Measurements from ENCODE around the gene CCHCR1. TPM values are rescaled to one million over a fixed set of nuclear protein-coding genes. Genes with fewer than 3 reads are reported as not detected.
A peak's percentile ranks its signal among the peaks of the same experiment; 100 is the strongest.

CCHCR1 gene
- total RNA-seq, 6 experiments from 2014 or later: 12.0 to 24.3 (median 23.5) TPM

DNA sequence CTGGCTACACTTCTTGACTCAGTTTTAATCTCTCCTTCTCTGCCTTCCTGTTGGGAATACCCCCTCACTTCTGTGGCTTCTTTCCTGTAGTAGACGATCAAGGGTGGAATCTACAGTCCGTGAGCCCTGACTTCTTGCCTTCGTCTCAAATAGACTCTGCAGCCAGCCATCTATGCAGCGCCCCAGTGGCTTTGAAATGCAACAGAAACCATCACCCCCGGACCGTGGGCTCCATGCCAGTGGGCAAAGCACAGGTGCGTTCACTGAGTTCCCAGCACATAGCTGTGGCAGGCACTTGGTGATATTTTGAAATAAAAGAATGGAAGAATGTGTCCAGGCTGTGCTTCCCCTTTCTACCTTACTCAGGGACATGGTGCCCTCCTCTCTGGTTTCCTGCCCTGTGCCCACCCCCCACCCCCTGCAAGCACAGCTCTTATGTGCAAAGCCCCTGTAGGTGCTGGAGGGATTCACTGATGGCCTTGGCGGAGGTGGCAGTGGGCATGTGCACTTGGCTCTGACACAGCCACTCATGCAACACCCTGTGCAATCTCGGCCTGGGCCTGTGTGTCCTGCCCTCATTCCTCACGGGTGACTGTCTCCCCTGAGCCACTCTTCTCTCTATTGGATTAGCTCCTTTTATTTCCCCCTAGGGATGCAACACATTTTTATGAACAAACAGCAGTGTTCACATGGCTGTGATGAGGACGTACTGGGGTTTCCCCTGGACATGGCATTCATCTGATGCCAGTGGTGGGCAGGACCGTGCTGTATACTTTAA, 31.8 kb downstream of the CCHCR1 start:
- peaks cover 7% of the 10 kb centered on the region for H3K27me3 Mint-ChIP-seq (ENCODE audit: insufficient read depth)

GRCh38 chr6:31125162-31125561, 32.4 kb downstream of the CCHCR1 start:
- no peak overlapping the region for H3K27ac Mint-ChIP-seq
- H3K4me1 Mint-ChIP-seq (ENCODE audit: low read depth): peaks cover 37% of the 10 kb centered on the region
- no peaks in the 10 kb centered on the region for H3K36me3 Mint-ChIP-seq (ENCODE audit: low read depth)
- H3K9me3 Mint-ChIP-seq: no peaks in the 10 kb centered on the region
- peaks cover 6% of the 10 kb centered on the region for H3K27me3 Mint-ChIP-seq (ENCODE audit: insufficient read depth)
- TF ChIP-seq, protein P1, sequence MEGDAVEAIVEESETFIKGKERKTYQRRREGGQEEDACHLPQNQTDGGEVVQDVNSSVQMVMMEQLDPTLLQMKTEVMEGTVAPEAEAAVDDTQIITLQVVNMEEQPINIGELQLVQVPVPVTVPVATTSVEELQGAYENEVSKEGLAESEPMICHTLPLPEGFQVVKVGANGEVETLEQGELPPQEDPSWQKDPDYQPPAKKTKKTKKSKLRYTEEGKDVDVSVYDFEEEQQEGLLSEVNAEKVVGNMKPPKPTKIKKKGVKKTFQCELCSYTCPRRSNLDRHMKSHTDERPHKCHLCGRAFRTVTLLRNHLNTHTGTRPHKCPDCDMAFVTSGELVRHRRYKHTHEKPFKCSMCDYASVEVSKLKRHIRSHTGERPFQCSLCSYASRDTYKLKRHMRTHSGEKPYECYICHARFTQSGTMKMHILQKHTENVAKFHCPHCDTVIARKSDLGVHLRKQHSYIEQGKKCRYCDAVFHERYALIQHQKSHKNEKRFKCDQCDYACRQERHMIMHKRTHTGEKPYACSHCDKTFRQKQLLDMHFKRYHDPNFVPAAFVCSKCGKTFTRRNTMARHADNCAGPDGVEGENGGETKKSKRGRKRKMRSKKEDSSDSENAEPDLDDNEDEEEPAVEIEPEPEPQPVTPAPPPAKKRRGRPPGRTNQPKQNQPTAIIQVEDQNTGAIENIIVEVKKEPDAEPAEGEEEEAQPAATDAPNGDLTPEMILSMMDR (IDR thresholded peaks at IDR 0.05): no peak
- no peak overlapping the region for H3K4me3 Mint-ChIP-seq
- no peak for DNase-seq

More for the DNA sequence above, 31.8 kb downstream of the CCHCR1 start:
- Mint-ChIP-seq H3K36me3 (ENCODE audit: low read depth) (no peaks in the 10 kb centered on the region), H3K4me1 (ENCODE audit: low read depth) (peaks cover 37% of the 10 kb centered on the region), H3K4me3 (no peak overlapping the region), H3K9me3 (no peaks in the 10 kb centered on the region), H3K27ac (no peak overlapping the region; the same call in 1 of the 2 replicates)
- TF ChIP-seq, protein P1 (IDR thresholded peaks at IDR 0.05): no peak
- peak; percentile 78 for DNase-seq

GRCh38 chr6:31122791-31123706, 34.6 kb downstream of the CCHCR1 start:
- peak; percentile 55 for DNase-seq
- peaks cover 36% of the 10 kb centered on the region for H3K4me1 Mint-ChIP-seq (ENCODE audit: low read depth)
- H3K27me3 Mint-ChIP-seq (ENCODE audit: insufficient read depth): peaks cover 4% of the 10 kb centered on the region
- TF ChIP-seq, protein P1 (IDR thresholded peaks at IDR 0.05): no peak
- peak overlapping the region; percentile 53 for H3K27ac Mint-ChIP-seq
- no peaks in the 10 kb centered on the region for H3K36me3 Mint-ChIP-seq (ENCODE audit: low read depth)
- H3K4me3 Mint-ChIP-seq: no peak overlapping the region
- H3K9me3 Mint-ChIP-seq: no peaks in the 10 kb centered on the region

DNA sequence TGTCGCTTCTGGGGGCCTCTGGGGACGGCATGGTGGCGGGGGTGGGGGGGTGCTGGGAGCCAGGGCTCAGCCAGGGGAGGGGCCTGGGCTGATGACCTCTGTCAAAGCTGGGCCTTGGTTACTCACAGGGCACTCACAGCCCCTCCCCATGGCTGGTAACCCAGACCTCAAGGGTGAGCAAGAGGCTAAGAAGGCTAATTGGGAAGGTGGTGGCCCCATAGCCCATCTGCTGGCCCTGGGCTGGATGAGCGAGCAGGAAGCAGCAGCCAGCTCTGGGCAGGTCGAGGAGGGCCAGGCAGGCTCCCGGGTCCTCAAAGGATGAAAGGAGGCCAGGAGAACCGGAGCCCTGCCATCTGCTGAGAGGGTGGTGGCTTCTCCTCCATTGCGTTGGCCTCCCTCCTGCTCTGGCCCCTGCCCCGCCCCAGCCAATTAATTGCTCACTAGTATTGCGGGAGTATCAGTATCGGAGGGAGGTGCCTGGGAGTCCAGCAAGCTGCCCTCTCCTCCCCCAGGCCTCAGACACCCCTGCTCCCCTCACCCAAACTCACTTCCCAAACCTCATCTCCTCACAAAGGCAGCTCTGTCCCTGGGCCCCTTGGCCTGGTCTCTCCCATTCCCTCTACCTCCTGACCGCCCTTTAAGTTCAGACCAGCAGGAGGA, 36.3 kb downstream of the CCHCR1 start:
- H3K4me1 Mint-ChIP-seq (ENCODE audit: low read depth): peaks cover 35% of the 10 kb centered on the region

More for the DNA sequence above, 36.3 kb downstream of the CCHCR1 start:
- Mint-ChIP-seq H3K36me3 (ENCODE audit: low read depth) (no peaks in the 10 kb centered on the region), H3K27me3 (ENCODE audit: insufficient read depth) (no peaks in the 10 kb centered on the region; the same call in 1 of the 2 replicates), H3K4me3 (no peak overlapping the region), H3K9me3 (no peaks in the 10 kb centered on the region), H3K27ac (no peak overlapping the region)
- DNase-seq: no peak
- TF ChIP-seq, protein P1 (IDR thresholded peaks at IDR 0.05): no peak
